Neutrophil (primary cell): ENCODE data around the gene SPINK1.
"Not testable (repeated sequence)": the region's sequence is repeated elsewhere in the genome, so short reads cannot be mapped to it uniquely, and the experiment has no call there.

Experiments
- H3K27ac ChIP-seq: fragments of 200-600 bp; sonication (generic); 2 replicates; pipeline ENCODE4 v1.5.1; 2016; ENCODE audit warnings: mild to moderate bottlenecking, moderate library complexity
- H3K27me3 ChIP-seq: fragments of 200-600 bp; sonication (generic); 2 replicates; pipeline ENCODE4 v1.6.0; 2016; ENCODE audit warnings: mild to moderate bottlenecking
- H3K36me3 ChIP-seq: fragments of 200-600 bp; sonication (generic); 2 replicates; pipeline ENCODE4 v1.5.1; 2017
- H3K4me1 ChIP-seq, 2 experiments: fragments of 200-600 bp in 1 of 2; sonication (generic) in 1 of 2; 1 replicate in 1 of 2; 2 replicates in 1 of 2; pipeline versions ENCODE4 v1.5.1 to v1.6.1; 2013 to 2016; ENCODE audit warnings: low read depth in 1 of 2, low read length in 1 of 2, mild to moderate bottlenecking in 1 of 2, moderate library complexity in 1 of 2; ENCODE audit not compliant: control insufficient read depth in 1 of 2, insufficient read depth in 1 of 2
- H3K4me3 ChIP-seq, 2 experiments: fragments of 200-600 bp in 1 of 2; sonication (generic) in 1 of 2; 1 replicate in 1 of 2; 2 replicates in 1 of 2; pipeline ENCODE4 v1.5.1; 2013 to 2016; ENCODE audit warnings: low read depth in 1 of 2, low read length in 1 of 2, mild to moderate bottlenecking in 1 of 2, moderate library complexity in 1 of 2
- H3K9me3 ChIP-seq: fragments of 200-600 bp; sonication (generic); 2 replicates; pipeline ENCODE4 v1.5.1; 2016
- TF ChIP-seq, protein P1 (sequence below): fragments of 200-600 bp; sonication (generic); IDR thresholded peaks from 2 replicates; pipeline ENCODE4 v1.5.1; 2016; ENCODE audit warnings: antibody characterized with exemption

SPINK1 gene

DNA sequence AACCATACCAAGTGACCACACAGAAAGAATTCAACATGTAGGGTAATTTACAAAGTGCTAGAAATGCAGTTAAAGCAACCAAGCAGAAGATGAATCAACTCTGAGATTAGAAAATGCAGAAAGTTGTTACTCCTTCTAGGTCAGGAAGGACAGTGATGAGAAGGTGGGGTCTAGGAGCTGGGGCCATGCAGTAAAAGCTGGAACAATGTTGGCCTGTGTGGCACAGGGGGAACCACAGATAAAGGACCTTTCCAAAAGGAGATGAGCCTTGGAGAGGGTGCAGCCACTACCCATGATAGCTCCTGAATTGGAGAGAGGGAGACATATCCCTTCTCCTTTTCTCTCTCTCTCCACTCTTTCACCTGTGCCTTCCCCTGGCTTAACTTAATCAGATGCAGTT lies 44.7 kb upstream of the SPINK1 start:
- Histone ChIP-seq H3K27ac (no peak overlapping the region), H3K4me3 (no peak overlapping the region), H3K27me3 (no peaks in the 10 kb centered on the region), H3K9me3 (no peaks in the 10 kb centered on the region), H3K36me3 (no peaks in the 10 kb centered on the region), H3K4me1 (no peaks in the 10 kb centered on the region)
- TF ChIP-seq, protein P1, sequence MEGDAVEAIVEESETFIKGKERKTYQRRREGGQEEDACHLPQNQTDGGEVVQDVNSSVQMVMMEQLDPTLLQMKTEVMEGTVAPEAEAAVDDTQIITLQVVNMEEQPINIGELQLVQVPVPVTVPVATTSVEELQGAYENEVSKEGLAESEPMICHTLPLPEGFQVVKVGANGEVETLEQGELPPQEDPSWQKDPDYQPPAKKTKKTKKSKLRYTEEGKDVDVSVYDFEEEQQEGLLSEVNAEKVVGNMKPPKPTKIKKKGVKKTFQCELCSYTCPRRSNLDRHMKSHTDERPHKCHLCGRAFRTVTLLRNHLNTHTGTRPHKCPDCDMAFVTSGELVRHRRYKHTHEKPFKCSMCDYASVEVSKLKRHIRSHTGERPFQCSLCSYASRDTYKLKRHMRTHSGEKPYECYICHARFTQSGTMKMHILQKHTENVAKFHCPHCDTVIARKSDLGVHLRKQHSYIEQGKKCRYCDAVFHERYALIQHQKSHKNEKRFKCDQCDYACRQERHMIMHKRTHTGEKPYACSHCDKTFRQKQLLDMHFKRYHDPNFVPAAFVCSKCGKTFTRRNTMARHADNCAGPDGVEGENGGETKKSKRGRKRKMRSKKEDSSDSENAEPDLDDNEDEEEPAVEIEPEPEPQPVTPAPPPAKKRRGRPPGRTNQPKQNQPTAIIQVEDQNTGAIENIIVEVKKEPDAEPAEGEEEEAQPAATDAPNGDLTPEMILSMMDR = no peak

DNA sequence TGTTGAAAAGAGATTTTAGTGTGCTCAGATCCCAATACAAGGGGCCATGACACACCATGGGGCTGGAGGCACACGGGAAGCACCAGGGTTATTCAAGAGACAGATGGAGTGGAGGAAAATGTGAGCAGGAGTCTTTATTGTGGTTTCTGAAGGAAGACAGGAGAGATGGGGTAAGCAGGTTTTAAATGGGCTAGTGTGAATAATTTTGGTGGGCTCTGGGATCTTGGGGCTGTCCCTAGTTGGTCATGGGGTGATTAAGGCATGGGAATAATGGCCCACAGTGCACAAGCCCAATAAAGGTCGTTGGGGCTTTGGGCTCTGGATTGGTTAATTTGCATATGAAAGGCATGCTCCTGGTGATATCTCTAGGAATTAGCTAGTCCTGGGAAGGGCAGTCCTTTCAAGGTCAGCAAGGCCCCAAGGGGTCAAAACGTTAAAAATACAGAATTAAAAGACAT lies 43.5 kb upstream of the SPINK1 start:
- Histone ChIP-seq H3K27me3 (no peaks in the 10 kb centered on the region), H3K4me3 (no peak overlapping the region), H3K4me1 (no peaks in the 10 kb centered on the region), H3K36me3 (no peaks in the 10 kb centered on the region), H3K9me3 (no peaks in the 10 kb centered on the region), H3K27ac (no peak overlapping the region)
- TF ChIP-seq, protein P1 = no peak

GRCh38 chr5:147874118-147874875 lies 42.8 kb upstream of the SPINK1 start:
- not testable (repeated sequence) for H3K4me1 ChIP-seq, H3K36me3 ChIP-seq, H3K27ac ChIP-seq, H3K9me3 ChIP-seq, H3K4me3 ChIP-seq, H3K27me3 ChIP-seq

- not testable (repeated sequence) for H3K36me3 ChIP-seq, H3K27me3 ChIP-seq, H3K27ac ChIP-seq, H3K4me1 ChIP-seq, H3K4me3 ChIP-seq, H3K9me3 ChIP-seq
Observed at GRCh38 chr5:147872744-147873435, 41.4 kb upstream of the SPINK1 start.

- not testable (repeated sequence) for H3K9me3 ChIP-seq, H3K36me3 ChIP-seq, H3K4me3 ChIP-seq, H3K27ac ChIP-seq, H3K4me1 ChIP-seq, H3K27me3 ChIP-seq
Observed at GRCh38 chr5:147871980-147872549, 40.6 kb upstream of the SPINK1 start.

DNA sequence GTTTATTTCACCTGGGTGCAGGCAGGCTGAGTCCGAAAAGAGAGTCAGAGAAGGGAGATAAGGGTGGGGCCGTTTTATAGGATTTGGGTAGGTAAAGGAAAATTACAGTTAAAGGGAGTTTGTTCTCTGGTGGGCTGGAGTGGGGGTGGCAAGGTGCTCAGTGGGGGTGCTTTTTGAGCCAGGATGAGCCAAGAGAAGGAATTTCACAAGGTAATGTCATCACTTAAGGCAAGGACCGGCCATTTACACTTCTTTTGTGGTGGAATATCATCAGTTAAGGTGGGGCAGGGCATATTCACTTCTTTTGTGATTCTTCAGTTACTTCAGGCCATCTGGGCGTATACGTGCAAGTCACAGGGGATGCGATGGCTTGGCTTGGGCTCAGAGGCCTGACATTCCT lies 38.4 kb upstream of the SPINK1 start:
- H3K27me3 ChIP-seq, H3K36me3 ChIP-seq, H3K9me3 ChIP-seq: not testable (repeated sequence)

DNA sequence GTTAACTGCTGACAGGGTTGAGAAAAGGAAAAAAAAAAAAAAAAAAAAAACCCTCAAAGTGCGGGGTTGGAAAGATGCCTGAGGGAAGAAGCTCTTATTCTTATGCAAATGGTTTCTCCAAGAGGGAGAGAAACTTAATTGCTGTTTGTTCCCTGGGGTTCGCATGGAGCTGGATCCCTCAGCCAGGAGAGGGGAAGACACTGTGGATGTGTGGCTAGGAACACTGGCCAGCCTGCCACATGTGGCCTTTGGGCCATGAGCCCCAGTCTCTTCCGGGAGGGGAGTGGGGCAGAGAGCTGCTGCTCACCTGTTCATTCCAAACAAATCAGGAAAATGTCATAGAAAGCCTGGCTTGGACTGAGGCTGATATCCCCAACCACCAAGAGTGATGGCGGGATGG lies 37.6 kb upstream of the SPINK1 start:
- H3K4me3 ChIP-seq = no peak overlapping the region
- no peaks in the 10 kb centered on the region for H3K4me1 ChIP-seq
- H3K27me3 ChIP-seq = no peaks in the 10 kb centered on the region
- H3K27ac ChIP-seq = no peak overlapping the region
- TF ChIP-seq, protein P1 = no peak
- H3K36me3 ChIP-seq = no peaks in the 10 kb centered on the region
- H3K9me3 ChIP-seq = no peaks in the 10 kb centered on the region

More for the DNA sequence above, 38.4 kb upstream of the SPINK1 start:
- not testable (repeated sequence) for H3K4me3 ChIP-seq, H3K27ac ChIP-seq, H3K4me1 ChIP-seq
